HG02852 (cell line): ENCODE results near the gene TMEM259.

ENCODE experiments used
- ATAC-seq: cut with Tn5 transposase; IDR thresholded peaks from one replicate; pipeline ENCODE4 v1.9.1; 2021; ENCODE audit warnings: mild to moderate bottlenecking, moderate library complexity; ENCODE audit not compliant: unreplicated experiment

The TMEM259 gene

GRCh38 chr19:990119-990571 lies 30.8 kb downstream of the TMEM259 start:
- no peak for ATAC-seq

GRCh38 chr19:989381-990081 lies 31.4 kb downstream of the TMEM259 start:
- ATAC-seq = no peak

- ATAC-seq = no peak
These were observed 32.4 kb downstream of the TMEM259 start for GRCh38 chr19:988510-988909.

- ATAC-seq = no peak
These were observed 32.8 kb downstream of the TMEM259 start for GRCh38 chr19:988081-988480.

GRCh38 chr19:986083-986482 lies 34.8 kb downstream of the TMEM259 start:
- no peak for ATAC-seq

GRCh38 chr19:984165-984967 lies 36.6 kb downstream of the TMEM259 start, which contains the start of gene WDR18:
WDR18 (plus strand) TSS chr19:984345; CDS start chr19:984354, 9 bp downstream.
- peak; percentile 77 for ATAC-seq

GRCh38 chr19:982567-983170 lies 38.3 kb downstream of the TMEM259 start:
- ATAC-seq = no peak

- no peak for ATAC-seq
These were observed 40.6 kb downstream of the TMEM259 start for GRCh38 chr19:980133-980998.

GRCh38 chr19:979318-979741 lies 41.6 kb downstream of the TMEM259 start:
- no peak for ATAC-seq

GRCh38 chr19:977058-977464 lies 43.9 kb downstream of the TMEM259 start:
- ATAC-seq = no peak

GRCh38 chr19:976476-976875 lies 44.4 kb downstream of the TMEM259 start:
- no peak for ATAC-seq

GRCh38 chr19:974564-975257 lies 46.2 kb downstream of the TMEM259 start:
- ATAC-seq = no peak

- ATAC-seq = no peak
These were observed 47.0 kb downstream of the TMEM259 start for GRCh38 chr19:973726-974563.

- ATAC-seq = no peak
These were observed 48.6 kb downstream of the TMEM259 start for GRCh38 chr19:972281-972680.

GRCh38 chr19:971795-972194 lies 49.1 kb downstream of the TMEM259 start:
- ATAC-seq = no peak

- ATAC-seq = no peak
These were observed 50.2 kb downstream of the TMEM259 start for GRCh38 chr19:970695-971094.

- ATAC-seq = no peak
These were observed 54.3 kb downstream of the TMEM259 start for GRCh38 chr19:966485-967088.

GRCh38 chr19:964761-965694 lies 55.9 kb downstream of the TMEM259 start:
- no peak for ATAC-seq
